ENCODE measurements around the gene SERPINB5. TPM values are rescaled to one million over a fixed set of nuclear protein-coding genes. Genes with fewer than 3 reads are reported as not detected.

The SERPINB5 gene
- total and polyA plus RNA-seq, 9 donors: 0.02 to 0.31 (median 0.23) TPM; not detected in 6

DNA sequence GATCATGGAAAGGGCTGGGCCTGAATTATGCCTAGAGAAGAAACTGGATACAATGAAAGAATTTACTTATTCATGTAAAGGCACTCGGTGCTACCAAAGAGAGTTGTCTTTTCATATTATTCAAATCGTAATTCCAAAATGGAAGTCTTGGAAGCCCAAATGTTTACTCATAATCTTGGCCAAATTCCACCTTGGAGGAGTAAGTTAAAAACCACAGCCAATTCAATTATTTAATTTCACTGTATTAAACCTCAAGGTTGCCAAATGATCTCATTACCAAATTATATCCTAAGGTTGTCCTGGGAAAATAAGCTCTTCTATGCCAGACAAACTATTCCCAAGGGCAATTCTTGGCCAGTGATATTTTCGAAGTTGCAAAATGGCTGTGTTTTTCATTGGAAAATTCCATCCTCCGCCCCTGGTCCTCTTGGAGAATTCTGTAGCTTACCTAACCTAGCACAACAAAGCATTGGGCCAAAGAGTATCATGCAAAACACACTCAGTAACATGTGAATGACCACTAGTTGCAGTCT lies 43.4 kb upstream of the SERPINB5 start:
- no peak for TF ChIP-seq POLR2A (IDR thresholded peaks at IDR 0.05)
- Histone ChIP-seq H3K4me3 (no peak overlapping the region), H3K27ac (no peak overlapping the region), H3K36me3 (no peaks in the 10 kb centered on the region), H3K4me1 (ENCODE audit: insufficient read depth) (no peaks in the 10 kb centered on the region), H3K27me3 (no peaks in the 10 kb centered on the region), H3K9me3 (no peaks in the 10 kb centered on the region)
- 18 to 23% (median 21%) methylated on average over 4 of the region's 4 CpGs for WGBS, 3 donors
- intact Hi-C loops (cut with DNase I): loop anchor here in 3 of 4 donors (10.0 kb wide), 5 partner anchors 89 to 719 kb away; partner anchors contain the start of gene PHLPP1 (in 1 of the 3)
- DNase-seq: peak in 1 of 5 donors; percentile 42

- Histone ChIP-seq H3K9me3 (no peaks in the 10 kb centered on the region), H3K27ac (no peak overlapping the region)
Observed at GRCh38 chr18:63438181-63438580, 38.6 kb upstream of the SERPINB5 start.

DNA sequence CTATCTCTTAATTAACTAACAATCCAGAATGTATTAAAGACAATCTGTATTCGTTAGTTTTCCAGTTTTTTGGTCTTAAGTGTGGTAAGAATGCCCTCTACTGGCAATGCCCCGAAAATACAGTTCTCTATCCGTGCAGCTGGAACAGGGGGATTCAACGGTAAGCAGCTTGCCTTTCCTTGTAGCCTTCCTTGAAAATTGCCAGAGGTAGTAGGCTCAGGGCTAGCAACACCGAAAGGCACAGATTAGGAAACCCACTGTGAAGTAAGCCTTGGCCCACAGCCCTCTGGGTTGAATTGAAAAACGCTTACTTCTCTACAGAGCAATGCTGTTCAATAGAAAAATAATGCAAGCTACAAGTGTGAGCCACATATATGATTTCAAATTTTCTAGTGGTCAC lies 37.4 kb upstream of the SERPINB5 start:
- no peak for TF ChIP-seq EP300 (IDR thresholded peaks at IDR 0.05)
- peak; percentile 35 to 86 (median 69) for TF ChIP-seq CTCF (IDR thresholded peaks at IDR 0.05)
- 1% methylated on average over 6 of the region's 6 CpGs for WGBS, 3 donors
- no peak overlapping the region for H3K4me3 ChIP-seq
- H3K27me3 ChIP-seq: no peaks in the 10 kb centered on the region
- intact Hi-C loops (cut with DNase I): loop anchor here (2.0 to 10.0 kb wide), 7 partner anchors 95 to 725 kb away; partner anchors contain the start of gene PHLPP1 (in 1 of the 4)
- H3K27ac ChIP-seq: no peak overlapping the region
- no peaks in the 10 kb centered on the region for H3K4me1 ChIP-seq (ENCODE audit: insufficient read depth)
- no peaks in the 10 kb centered on the region for H3K9me3 ChIP-seq
- DNase-seq: peak in 3 of 5 donors; percentile 21 to 57 (median 34)
- H3K36me3 ChIP-seq: no peaks in the 10 kb centered on the region

More at GRCh38 chr18:63438181-63438580, 38.6 kb upstream of the SERPINB5 start:
- intact Hi-C loops (cut with DNase I): loop anchor here (2.0 to 10.0 kb wide), 7 partner anchors 93 to 723 kb away; partner anchors contain the start of gene PHLPP1 (in 1 of the 4)
- WGBS, 3 donors: 64 to 85% (median 74%) methylated on average over 2 of the region's 2 CpGs
- Histone ChIP-seq H3K36me3 (no peaks in the 10 kb centered on the region), H3K4me1 (ENCODE audit: insufficient read depth) (no peaks in the 10 kb centered on the region), H3K27me3 (no peaks in the 10 kb centered on the region), H3K4me3 (no peak overlapping the region)
- DNase-seq: no peak
- TF ChIP-seq CTCF (IDR thresholded peaks at IDR 0.05): no peak
- TF ChIP-seq POLR2A (IDR thresholded peaks at IDR 0.05): no peak
- TF ChIP-seq EP300 (IDR thresholded peaks at IDR 0.05): no peak

- TF ChIP-seq EP300 (IDR thresholded peaks at IDR 0.05) (no peak), CTCF (IDR thresholded peaks at IDR 0.05) (no peak), POLR2A (IDR thresholded peaks at IDR 0.05) (no peak)
- intact Hi-C loops (cut with DNase I): loop anchor here in 1 of 4 donors (10.0 kb wide), 1 partner anchor 425 kb away; no protein-coding TSS in a partner anchor
- Histone ChIP-seq H3K27me3 (no peaks in the 10 kb centered on the region), H3K27ac (no peak overlapping the region), H3K36me3 (no peaks in the 10 kb centered on the region), H3K9me3 (no peaks in the 10 kb centered on the region), H3K4me1 (ENCODE audit: insufficient read depth) (no peaks in the 10 kb centered on the region), H3K4me3 (no peak overlapping the region)
- no peak for DNase-seq
- 5 to 38% (median 21%) methylated on average over 1 of the region's 1 CpG for WGBS, 3 donors
Observed at GRCh38 chr18:63440219-63440618, 36.5 kb upstream of the SERPINB5 start.

DNA sequence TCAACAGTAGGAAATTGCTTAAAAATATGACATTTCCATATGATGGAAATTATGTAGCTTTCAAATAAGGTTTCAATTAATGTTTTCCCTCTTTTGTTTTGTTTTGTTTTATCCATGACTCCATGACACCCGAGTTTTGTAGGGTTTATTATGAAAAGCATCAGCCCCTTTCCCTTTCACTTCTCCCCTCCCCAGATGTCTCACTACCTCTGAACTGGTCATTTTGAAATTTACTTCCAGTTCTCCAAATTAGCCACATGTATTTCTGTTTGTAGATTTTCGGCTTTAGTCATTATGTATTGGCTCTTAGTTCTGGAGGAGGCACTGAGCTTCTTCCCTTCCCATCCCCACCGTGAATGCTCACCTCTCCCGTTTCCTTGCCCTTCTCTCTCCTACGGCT lies 35.9 kb upstream of the SERPINB5 start:
- H3K4me3 ChIP-seq: no peak overlapping the region
- no peak for DNase-seq
- intact Hi-C loops (cut with DNase I): loop anchor here in 1 of 4 donors (10.0 kb wide), 1 partner anchor 426 kb away; no protein-coding TSS in a partner anchor
- H3K27ac ChIP-seq: no peak overlapping the region
- 66 to 75% (median 71%) methylated on average over 5 of the region's 5 CpGs for WGBS, 3 donors
- H3K9me3 ChIP-seq: no peaks in the 10 kb centered on the region
- no peaks in the 10 kb centered on the region for H3K4me1 ChIP-seq (ENCODE audit: insufficient read depth)
- TF ChIP-seq EP300 (IDR thresholded peaks at IDR 0.05) (no peak), POLR2A (IDR thresholded peaks at IDR 0.05) (no peak), CTCF (IDR thresholded peaks at IDR 0.05) (no peak)
- no peaks in the 10 kb centered on the region for H3K27me3 ChIP-seq
- H3K36me3 ChIP-seq: no peaks in the 10 kb centered on the region

All from ovary (tissue), 9 donors.